Measurements from ENCODE around the gene AKT3.
"Not testable (repeated sequence)": the region's sequence is repeated elsewhere in the genome, so short reads cannot be mapped to it uniquely, and the experiment has no call there.

Gene AKT3

GRCh38 chr1:243597383-243597782, 252.7 kb downstream of the AKT3 start:
- DNase-seq (ENCODE audit: low spot score), result no peak

- no peak for DNase-seq (ENCODE audit: low spot score)
Measured at GRCh38 chr1:243596431-243597062, 253.5 kb downstream of the AKT3 start.

- DNase-seq (ENCODE audit: low spot score), result no peak
Measured at GRCh38 chr1:243595527-243596210, 254.4 kb downstream of the AKT3 start.

- DNase-seq (ENCODE audit: low spot score), result no peak
Measured at GRCh38 chr1:243594455-243594854, 255.6 kb downstream of the AKT3 start.

- not testable (repeated sequence) for DNase-seq (ENCODE audit: low spot score)
Measured at GRCh38 chr1:243589286-243589685, 260.8 kb downstream of the AKT3 start.

GRCh38 chr1:243587823-243588560, 262.1 kb downstream of the AKT3 start:
- no peak for DNase-seq (ENCODE audit: low spot score)

GRCh38 chr1:243587285-243587684, 262.8 kb downstream of the AKT3 start:
- no peak for DNase-seq (ENCODE audit: low spot score)

GRCh38 chr1:243585982-243586381, 264.1 kb downstream of the AKT3 start:
- no peak for DNase-seq (ENCODE audit: low spot score)

- DNase-seq (ENCODE audit: low spot score), result no peak
Measured at GRCh38 chr1:243582326-243582725, 267.7 kb downstream of the AKT3 start.

GRCh38 chr1:243580984-243581383, 269.1 kb downstream of the AKT3 start:
- DNase-seq (ENCODE audit: low spot score), result no peak

- no peak for DNase-seq (ENCODE audit: low spot score)
Measured at GRCh38 chr1:243580072-243580471, 270.0 kb downstream of the AKT3 start.

GRCh38 chr1:243575070-243575469, 275.0 kb downstream of the AKT3 start:
- no peak for DNase-seq (ENCODE audit: low spot score)

GRCh38 chr1:243572940-243573339, 277.1 kb downstream of the AKT3 start:
- no peak for DNase-seq (ENCODE audit: low spot score)

- no peak for DNase-seq (ENCODE audit: low spot score)
Measured at GRCh38 chr1:243568793-243569192, 281.2 kb downstream of the AKT3 start.

GRCh38 chr1:243564814-243565213, 285.2 kb downstream of the AKT3 start:
- no peak for DNase-seq (ENCODE audit: low spot score)

GRCh38 chr1:243563732-243564131, 286.3 kb downstream of the AKT3 start:
- no peak for DNase-seq (ENCODE audit: low spot score)

GRCh38 chr1:243562473-243562872, 287.6 kb downstream of the AKT3 start:
- no peak for DNase-seq (ENCODE audit: low spot score)

GRCh38 chr1:243561588-243562319, 288.3 kb downstream of the AKT3 start:
- DNase-seq (ENCODE audit: low spot score), result no peak

- DNase-seq (ENCODE audit: low spot score), result no peak
Measured at GRCh38 chr1:243559575-243560162, 290.4 kb downstream of the AKT3 start.

GRCh38 chr1:243558576-243558975, 291.5 kb downstream of the AKT3 start:
- DNase-seq (ENCODE audit: low spot score), result no peak

GRCh38 chr1:243557866-243558265, 292.2 kb downstream of the AKT3 start:
- DNase-seq (ENCODE audit: low spot score), result no peak

- no peak for DNase-seq (ENCODE audit: low spot score)
Measured at GRCh38 chr1:243554686-243555085, 295.4 kb downstream of the AKT3 start.
